GM23338 (cell line): ENCODE data around the gene PAF1.
A peak's percentile ranks its signal among the peaks of the same experiment; 100 is the strongest.

Source experiments
- CREB1 ChIP-seq: fragments of 250-450 bp; sonication (Bioruptor Pico); IDR thresholded peaks from 2 replicates; pipeline ENCODE4 v1.5.0; 2020; ENCODE audit warnings: low read depth, mild to moderate bottlenecking, moderate library complexity
- EZH2 ChIP-seq: fragments of 200-600 bp; sonication (generic); IDR thresholded peaks from one replicate; pipeline ENCODE4 v1.8.0; 2017; ENCODE audit warnings: antibody characterized with exemption, mild to moderate bottlenecking, low read depth; ENCODE audit not compliant: unreplicated experiment
- EZH2phosphoT487 ChIP-seq: fragments of 200-600 bp; sonication (generic); IDR thresholded peaks from one replicate; pipeline ENCODE4 v1.8.1; 2018; ENCODE audit warnings: antibody characterized with exemption; ENCODE audit not compliant: unreplicated experiment
- POLR2AphosphoS5 ChIP-seq: IDR thresholded peaks from 2 replicates; pipeline ENCODE4 v1.6.1; 2016; ENCODE audit warnings: antibody characterized with exemption, low read depth
- ZNF114 ChIP-seq: fragments of 250-450 bp; sonication (Bioruptor Pico); IDR thresholded peaks from 2 replicates; pipeline ENCODE4 v1.5.0; 2020; ENCODE audit warnings: mild to moderate bottlenecking, moderate library complexity
- ZNF331 ChIP-seq: fragments of 250-450 bp; sonication (Bioruptor Pico); IDR thresholded peaks from 2 replicates; pipeline ENCODE4 v1.5.0; 2020; ENCODE audit warnings: low read depth, mild to moderate bottlenecking, moderate library complexity
- TF ChIP-seq, protein P1 (sequence below), 2 experiments: fragments of 200-600 bp in 1 of 2; sonication (generic) in 1 of 2; conservative IDR thresholded peaks; 2 replicates each; pipeline versions ENCODE4 v1.5.1 to v1.6.1; 2016 to 2017; ENCODE audit warnings: antibody characterized with exemption in 2 of 2, low read depth in 2 of 2, mild to moderate bottlenecking in 2 of 2, moderate library complexity in 1 of 2
- TF ChIP-seq, protein P2 (sequence below): IDR thresholded peaks from one replicate; pipeline ENCODE4 v1.6.1; 2018; ENCODE audit warnings: antibody characterized with exemption; ENCODE audit not compliant: unreplicated experiment
- TF ChIP-seq, protein P3 (sequence below): IDR thresholded peaks from 2 replicates; pipeline ENCODE4 v1.6.1; 2016; ENCODE audit warnings: antibody characterized with exemption

DNA sequence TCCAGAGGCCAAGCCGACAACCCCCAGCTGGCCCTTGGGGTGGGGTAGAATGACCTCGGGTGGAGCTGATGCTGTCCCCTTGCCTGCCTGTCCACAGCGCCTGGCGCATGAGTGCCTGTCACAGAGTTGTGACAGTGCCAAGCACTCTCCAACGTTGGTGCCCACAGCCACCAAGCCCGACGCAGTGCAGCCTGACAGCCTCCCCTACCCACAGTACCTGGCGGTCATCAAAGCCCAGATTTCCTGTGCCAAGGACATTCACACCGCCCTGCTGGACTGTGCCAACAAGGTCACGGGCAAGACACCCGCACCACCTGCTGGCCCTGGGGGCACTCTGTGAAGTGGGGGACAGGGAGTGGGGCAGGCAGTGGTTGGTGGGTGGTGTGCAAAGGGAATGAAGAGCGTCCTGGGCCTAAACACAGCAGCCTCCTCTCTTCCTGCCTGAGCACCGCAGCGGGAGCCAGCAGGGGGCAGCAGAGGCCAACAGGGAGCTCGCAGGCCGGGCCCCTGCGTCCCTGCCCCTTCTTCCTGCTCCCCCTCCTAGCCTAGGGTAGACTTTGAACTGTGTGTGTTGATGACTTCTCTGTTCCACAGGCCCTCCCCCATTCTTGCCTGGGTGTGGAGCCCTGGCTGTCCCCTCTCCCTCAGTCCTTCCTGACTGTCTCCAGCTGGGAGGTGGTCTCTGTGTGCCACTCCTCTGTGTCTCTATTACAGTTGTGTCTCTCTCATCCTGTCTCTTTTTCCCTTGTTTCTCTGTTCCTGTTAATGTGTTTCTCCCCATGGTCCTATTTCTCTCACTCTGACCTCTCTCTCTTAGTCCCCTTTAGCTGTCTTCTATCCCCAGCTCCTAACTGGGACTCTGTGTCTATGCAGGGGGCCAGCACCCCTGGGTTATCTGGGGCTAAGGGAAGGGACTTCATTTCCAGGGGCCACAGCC lies 6.7 kb upstream of the PAF1 start:
- TF ChIP-seq EZH2 (no peak), EZH2phosphoT487 (no peak), ZNF114 (no peak), POLR2AphosphoS5 (no peak; the same call in 1 of the 2 replicates), CREB1 (no peak), ZNF331 (no peak)
- TF ChIP-seq, protein P1, sequence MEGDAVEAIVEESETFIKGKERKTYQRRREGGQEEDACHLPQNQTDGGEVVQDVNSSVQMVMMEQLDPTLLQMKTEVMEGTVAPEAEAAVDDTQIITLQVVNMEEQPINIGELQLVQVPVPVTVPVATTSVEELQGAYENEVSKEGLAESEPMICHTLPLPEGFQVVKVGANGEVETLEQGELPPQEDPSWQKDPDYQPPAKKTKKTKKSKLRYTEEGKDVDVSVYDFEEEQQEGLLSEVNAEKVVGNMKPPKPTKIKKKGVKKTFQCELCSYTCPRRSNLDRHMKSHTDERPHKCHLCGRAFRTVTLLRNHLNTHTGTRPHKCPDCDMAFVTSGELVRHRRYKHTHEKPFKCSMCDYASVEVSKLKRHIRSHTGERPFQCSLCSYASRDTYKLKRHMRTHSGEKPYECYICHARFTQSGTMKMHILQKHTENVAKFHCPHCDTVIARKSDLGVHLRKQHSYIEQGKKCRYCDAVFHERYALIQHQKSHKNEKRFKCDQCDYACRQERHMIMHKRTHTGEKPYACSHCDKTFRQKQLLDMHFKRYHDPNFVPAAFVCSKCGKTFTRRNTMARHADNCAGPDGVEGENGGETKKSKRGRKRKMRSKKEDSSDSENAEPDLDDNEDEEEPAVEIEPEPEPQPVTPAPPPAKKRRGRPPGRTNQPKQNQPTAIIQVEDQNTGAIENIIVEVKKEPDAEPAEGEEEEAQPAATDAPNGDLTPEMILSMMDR (conservative IDR thresholded peaks at IDR 0.05; ENCODE audit: low read depth in 2 of 2), result peak; percentile 85 to 99
- TF ChIP-seq, protein P2, sequence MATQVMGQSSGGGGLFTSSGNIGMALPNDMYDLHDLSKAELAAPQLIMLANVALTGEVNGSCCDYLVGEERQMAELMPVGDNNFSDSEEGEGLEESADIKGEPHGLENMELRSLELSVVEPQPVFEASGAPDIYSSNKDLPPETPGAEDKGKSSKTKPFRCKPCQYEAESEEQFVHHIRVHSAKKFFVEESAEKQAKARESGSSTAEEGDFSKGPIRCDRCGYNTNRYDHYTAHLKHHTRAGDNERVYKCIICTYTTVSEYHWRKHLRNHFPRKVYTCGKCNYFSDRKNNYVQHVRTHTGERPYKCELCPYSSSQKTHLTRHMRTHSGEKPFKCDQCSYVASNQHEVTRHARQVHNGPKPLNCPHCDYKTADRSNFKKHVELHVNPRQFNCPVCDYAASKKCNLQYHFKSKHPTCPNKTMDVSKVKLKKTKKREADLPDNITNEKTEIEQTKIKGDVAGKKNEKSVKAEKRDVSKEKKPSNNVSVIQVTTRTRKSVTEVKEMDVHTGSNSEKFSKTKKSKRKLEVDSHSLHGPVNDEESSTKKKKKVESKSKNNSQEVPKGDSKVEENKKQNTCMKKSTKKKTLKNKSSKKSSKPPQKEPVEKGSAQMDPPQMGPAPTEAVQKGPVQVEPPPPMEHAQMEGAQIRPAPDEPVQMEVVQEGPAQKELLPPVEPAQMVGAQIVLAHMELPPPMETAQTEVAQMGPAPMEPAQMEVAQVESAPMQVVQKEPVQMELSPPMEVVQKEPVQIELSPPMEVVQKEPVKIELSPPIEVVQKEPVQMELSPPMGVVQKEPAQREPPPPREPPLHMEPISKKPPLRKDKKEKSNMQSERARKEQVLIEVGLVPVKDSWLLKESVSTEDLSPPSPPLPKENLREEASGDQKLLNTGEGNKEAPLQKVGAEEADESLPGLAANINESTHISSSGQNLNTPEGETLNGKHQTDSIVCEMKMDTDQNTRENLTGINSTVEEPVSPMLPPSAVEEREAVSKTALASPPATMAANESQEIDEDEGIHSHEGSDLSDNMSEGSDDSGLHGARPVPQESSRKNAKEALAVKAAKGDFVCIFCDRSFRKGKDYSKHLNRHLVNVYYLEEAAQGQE, result no peak
- TF ChIP-seq, protein P3, sequence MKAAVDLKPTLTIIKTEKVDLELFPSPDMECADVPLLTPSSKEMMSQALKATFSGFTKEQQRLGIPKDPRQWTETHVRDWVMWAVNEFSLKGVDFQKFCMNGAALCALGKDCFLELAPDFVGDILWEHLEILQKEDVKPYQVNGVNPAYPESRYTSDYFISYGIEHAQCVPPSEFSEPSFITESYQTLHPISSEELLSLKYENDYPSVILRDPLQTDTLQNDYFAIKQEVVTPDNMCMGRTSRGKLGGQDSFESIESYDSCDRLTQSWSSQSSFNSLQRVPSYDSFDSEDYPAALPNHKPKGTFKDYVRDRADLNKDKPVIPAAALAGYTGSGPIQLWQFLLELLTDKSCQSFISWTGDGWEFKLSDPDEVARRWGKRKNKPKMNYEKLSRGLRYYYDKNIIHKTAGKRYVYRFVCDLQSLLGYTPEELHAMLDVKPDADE, result peak; percentile 29; the same call in 1 of the 2 replicates
